GM18507 (cell line): ENCODE data around the gene OR2F1.
"Not testable (repeated sequence)": the region's sequence is repeated elsewhere in the genome, so short reads cannot be mapped to it uniquely, and the experiment has no call there.

Source experiments
- DNase-seq: peaks from one replicate; pipeline ENCODE4 v3.0.0; 2011; ENCODE audit warnings: low read depth; ENCODE audit not compliant: insufficient read length; ENCODE audit errors: extremely low spot score
- FAIRE-seq: peaks from 2 replicates; lab custom pipeline; 2011; peaks lifted over from hg19 to GRCh38; lab: Jason Lieb, UNC

OR2F1 gene

DNA sequence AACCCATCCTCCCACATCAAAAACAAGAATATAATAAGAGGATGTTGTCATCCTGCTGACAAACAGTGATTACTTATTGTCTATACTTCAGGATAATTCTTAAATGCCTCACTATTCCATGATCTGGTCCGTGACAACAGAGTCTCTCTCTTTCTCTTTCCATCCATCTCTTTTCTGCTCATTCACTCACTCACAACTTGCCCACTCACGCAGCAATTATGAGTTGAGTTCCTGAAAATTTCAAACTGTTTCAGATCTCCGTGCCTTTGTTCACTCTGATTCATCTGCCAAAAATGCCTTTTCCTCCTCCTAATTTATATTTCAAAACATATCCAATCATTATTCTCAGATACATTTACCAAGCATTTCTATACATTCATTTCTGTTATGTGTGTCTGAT lies 46.9 kb downstream of the OR2F1 start:
- FAIRE-seq (no peak), DNase-seq (no peak)

DNA sequence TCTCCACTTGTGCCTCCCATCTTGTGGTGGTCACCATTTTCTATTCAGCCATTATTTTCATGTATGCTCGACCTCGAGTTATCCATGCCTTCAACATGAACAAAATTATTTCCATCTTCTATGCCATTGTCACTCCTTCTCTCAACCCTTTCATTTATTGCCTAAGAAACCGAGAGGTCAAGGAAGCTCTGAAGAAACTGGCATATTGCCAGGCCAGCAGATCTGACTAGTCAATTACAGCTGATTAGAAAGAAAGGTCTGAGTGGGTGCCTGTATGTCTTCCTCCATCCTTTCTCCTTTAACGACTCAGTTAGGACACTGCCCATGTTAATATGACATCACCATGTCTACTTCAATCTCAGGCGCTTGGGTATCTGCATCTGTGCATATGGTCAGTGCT lies 50.1 kb downstream of the OR2F1 start:
- no peak for FAIRE-seq
- DNase-seq, result no peak

DNA sequence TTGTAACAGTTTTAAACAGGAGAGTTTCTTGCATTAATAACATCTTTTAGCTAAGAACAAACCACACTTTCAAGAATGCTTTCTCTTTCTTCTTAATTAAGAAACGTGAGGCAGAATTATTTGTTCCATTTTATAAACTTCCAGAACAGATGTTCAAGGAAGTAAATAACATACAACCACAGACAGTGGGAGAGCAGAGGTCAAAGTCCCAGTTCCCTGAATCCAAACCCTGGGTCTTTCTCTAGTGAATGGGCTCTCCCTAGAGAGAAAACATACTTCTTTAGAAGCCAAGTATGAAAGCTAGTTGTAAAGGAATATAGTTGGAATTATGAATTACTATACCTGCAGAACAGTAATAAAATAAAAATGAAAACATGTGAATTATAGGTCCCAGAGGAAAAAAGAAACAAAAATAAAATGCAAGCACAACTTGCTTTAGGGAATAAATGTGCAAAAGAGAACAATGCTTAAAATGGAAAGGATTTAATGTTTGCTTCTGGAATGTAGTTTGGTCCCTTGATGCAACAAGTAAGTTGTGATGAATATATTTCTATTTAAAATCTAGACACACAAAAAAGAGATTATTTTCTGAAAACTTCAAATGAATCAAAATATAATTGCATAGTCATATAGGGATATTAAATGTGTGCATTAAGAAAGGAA lies 51.5 kb downstream of the OR2F1 start:
- no peak for FAIRE-seq
- DNase-seq, result no peak

- FAIRE-seq (no peak), DNase-seq (no peak)
Measured at GRCh38 chr7:144006692-144007042, 52.0 kb downstream of the OR2F1 start.

GRCh38 chr7:144009361-144009760 lies 54.7 kb downstream of the OR2F1 start:
- DNase-seq (no peak), FAIRE-seq (no peak)

- not testable (repeated sequence) for FAIRE-seq, DNase-seq
Measured at GRCh38 chr7:144010061-144010460, 55.4 kb downstream of the OR2F1 start.

DNA sequence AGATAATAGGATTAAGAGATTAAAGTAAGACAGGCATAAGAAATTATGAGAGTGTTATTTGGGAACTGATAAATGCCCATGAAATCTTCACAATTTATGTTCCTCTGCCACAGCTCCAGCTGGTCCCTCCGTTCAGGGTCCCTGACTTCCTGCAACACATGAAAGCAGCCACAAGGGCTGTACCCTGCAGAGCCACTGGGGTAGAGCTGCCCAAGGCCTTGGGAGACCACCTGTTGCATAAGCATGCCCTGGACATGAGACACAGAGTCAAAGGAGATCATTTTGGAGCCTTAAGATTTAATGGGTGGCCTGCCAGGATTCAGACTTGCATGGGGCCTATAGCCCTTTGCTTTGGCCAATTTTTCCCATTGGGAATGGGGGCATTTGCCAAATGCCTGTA lies 56.2 kb downstream of the OR2F1 start:
- not testable (repeated sequence) for FAIRE-seq

GRCh38 chr7:144011458-144012230 lies 57.0 kb downstream of the OR2F1 start:
- no peak for FAIRE-seq
- DNase-seq, result no peak

More for the DNA sequence above, 56.2 kb downstream of the OR2F1 start:
- DNase-seq, result not testable (repeated sequence)
